GM18508 (cell line): ENCODE results near the gene ZNRF2.

Source experiments
- ATAC-seq: cut with Tn5 transposase; IDR thresholded peaks from one replicate; pipeline ENCODE4 v1.9.1; 2021; ENCODE audit warnings: moderate number of reproducible peaks; ENCODE audit not compliant: insufficient read depth, unreplicated experiment

ZNRF2 gene

GRCh38 chr7:30390736-30391636, 106.6 kb downstream of the ZNRF2 start:
- ATAC-seq: no peak

GRCh38 chr7:30391806-30392205, 107.4 kb downstream of the ZNRF2 start:
- no peak for ATAC-seq

- ATAC-seq: no peak
Observed at GRCh38 chr7:30395676-30396075, 111.3 kb downstream of the ZNRF2 start.

- ATAC-seq: no peak
Observed at GRCh38 chr7:30396389-30396788, 112.0 kb downstream of the ZNRF2 start.

GRCh38 chr7:30403477-30403876, 119.1 kb downstream of the ZNRF2 start:
- ATAC-seq: no peak

- ATAC-seq: no peak
Observed at GRCh38 chr7:30405179-30405578, 120.8 kb downstream of the ZNRF2 start.

GRCh38 chr7:30406664-30407425, 122.4 kb downstream of the ZNRF2 start:
- no peak for ATAC-seq

GRCh38 chr7:30411173-30411572, 126.8 kb downstream of the ZNRF2 start:
- ATAC-seq: no peak

GRCh38 chr7:30411897-30412296, 127.5 kb downstream of the ZNRF2 start:
- no peak for ATAC-seq

GRCh38 chr7:30412782-30413504, 128.5 kb downstream of the ZNRF2 start:
- ATAC-seq: no peak

- no peak for ATAC-seq
Observed at GRCh38 chr7:30413864-30414263, 129.5 kb downstream of the ZNRF2 start.
